Tracheal epithelial cell (primary cell): ENCODE data around the gene APLF. TPM values are rescaled to one million over a fixed set of nuclear protein-coding genes. Genes with fewer than 3 reads are reported as not detected.

ENCODE experiments used
- total RNA-seq: library from RNA; depleted of rRNA; stranded (reverse); fragments of >200 nt; gene quantifications from 2 replicates; pipeline ENCODE4 v1.2.1, GENCODE V29; 2014

The APLF gene
- 5.1 and 6.3 TPM in 2 replicates for total RNA-seq

GRCh38 chr2:68467077-68467960 lies at the start of gene APLF, which contains the start of gene FBXO48:
TSS of gene APLF (plus strand) at chr2:68467585. CDS start at chr2:68467732, 147 bp downstream.
TSS of gene FBXO48 (minus strand) at chr2:68467294. CDS start at chr2:68465145, 2,149 bp downstream.

Other genes with a start within 250 kb of the APLF start
- gene PPP3R1, start 215.1 kb upstream of the APLF start, total RNA-seq: 15.7 and 27.5 TPM in 2 replicates
- gene CNRIP1, start 147.6 kb upstream of the APLF start, total RNA-seq: 0.96 TPM in 1 of 2 replicates, not detected in the other
- not detected in 2 replicates for gene PLEK, start 102.3 kb upstream of the APLF start, total RNA-seq
- gene FBXO48, start 291 bp upstream of the APLF start, total RNA-seq: 0.24 and 0.64 TPM in 2 replicates
- gene PROKR1, start 176.0 kb downstream of the APLF start, total RNA-seq: not detected in 2 replicates